ENCODE data around the gene TULP4.

The TULP4 gene

GRCh38 chr6:158445426-158446085 lies 133.3 kb downstream of the TULP4 start:
- DNase-seq (ENCODE audit: extremely low spot score), result no peak
- ChIA-PET POLR2A (no interaction called here), CTCF (no interaction called here)
- TF ChIP-seq, protein P1, sequence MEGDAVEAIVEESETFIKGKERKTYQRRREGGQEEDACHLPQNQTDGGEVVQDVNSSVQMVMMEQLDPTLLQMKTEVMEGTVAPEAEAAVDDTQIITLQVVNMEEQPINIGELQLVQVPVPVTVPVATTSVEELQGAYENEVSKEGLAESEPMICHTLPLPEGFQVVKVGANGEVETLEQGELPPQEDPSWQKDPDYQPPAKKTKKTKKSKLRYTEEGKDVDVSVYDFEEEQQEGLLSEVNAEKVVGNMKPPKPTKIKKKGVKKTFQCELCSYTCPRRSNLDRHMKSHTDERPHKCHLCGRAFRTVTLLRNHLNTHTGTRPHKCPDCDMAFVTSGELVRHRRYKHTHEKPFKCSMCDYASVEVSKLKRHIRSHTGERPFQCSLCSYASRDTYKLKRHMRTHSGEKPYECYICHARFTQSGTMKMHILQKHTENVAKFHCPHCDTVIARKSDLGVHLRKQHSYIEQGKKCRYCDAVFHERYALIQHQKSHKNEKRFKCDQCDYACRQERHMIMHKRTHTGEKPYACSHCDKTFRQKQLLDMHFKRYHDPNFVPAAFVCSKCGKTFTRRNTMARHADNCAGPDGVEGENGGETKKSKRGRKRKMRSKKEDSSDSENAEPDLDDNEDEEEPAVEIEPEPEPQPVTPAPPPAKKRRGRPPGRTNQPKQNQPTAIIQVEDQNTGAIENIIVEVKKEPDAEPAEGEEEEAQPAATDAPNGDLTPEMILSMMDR (IDR thresholded peaks at IDR 0.05; ENCODE audit: control extremely low read depth, extremely low read depth, low read depth, missing control alignments), result no peak

- no peak for DNase-seq (ENCODE audit: extremely low spot score)
- TF ChIP-seq, protein P1 (IDR thresholded peaks at IDR 0.05; ENCODE audit: control extremely low read depth, extremely low read depth, low read depth, missing control alignments), result no peak
- CTCF ChIA-PET, result interaction anchor here (1.3 to 1.9 kb wide), 2 partner anchors 9 to 11 kb away, joined by 3 to 6 read pairs; no protein-coding TSS in a partner anchor
- POLR2A ChIA-PET, result no interaction called here
Observed at GRCh38 chr6:158448856-158449255, 136.6 kb downstream of the TULP4 start.

- ChIA-PET POLR2A (no interaction called here), CTCF (no interaction called here)
- DNase-seq (ENCODE audit: extremely low spot score), result no peak
- TF ChIP-seq, protein P1 (IDR thresholded peaks at IDR 0.05; ENCODE audit: control extremely low read depth, extremely low read depth, low read depth, missing control alignments), result no peak
Observed at GRCh38 chr6:158452191-158452590, 139.9 kb downstream of the TULP4 start.

DNA sequence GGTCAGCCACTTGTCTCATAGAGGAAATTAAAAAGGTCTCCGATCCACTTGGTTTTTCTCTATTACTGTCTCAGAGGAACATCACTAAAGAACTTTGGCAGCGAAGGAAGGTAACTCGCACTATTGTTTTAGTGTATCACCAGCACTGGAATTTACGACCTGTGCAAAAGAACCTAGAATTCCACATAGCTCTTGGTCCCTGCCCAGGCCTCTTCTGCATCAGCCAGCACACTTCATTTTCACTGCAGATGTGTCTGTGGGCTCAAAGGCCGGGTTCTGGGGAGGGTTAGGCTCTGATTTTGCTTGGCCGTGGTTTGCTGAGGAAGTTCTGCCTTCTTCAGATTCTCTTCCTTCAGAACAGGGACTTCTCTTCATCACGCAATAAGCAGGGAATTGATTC lies 144.9 kb downstream of the TULP4 start:
- ChIA-PET CTCF (interaction anchor here (1.5 kb wide), 2 partner anchors 9 to 37 kb away, joined by 3 to 6 read pairs; no protein-coding TSS in a partner anchor), POLR2A (no interaction called here)
- TF ChIP-seq, protein P1 (IDR thresholded peaks at IDR 0.05; ENCODE audit: control extremely low read depth, extremely low read depth, low read depth, missing control alignments), result no peak
- no peak for DNase-seq (ENCODE audit: extremely low spot score)

- ChIA-PET POLR2A (no interaction called here), CTCF (interaction anchor here (1.5 kb wide), 2 partner anchors 9 to 56 kb away, joined by 3 to 6 read pairs; no protein-coding TSS in a partner anchor)
- DNase-seq (ENCODE audit: extremely low spot score), result no peak
- TF ChIP-seq, protein P1 (IDR thresholded peaks at IDR 0.05; ENCODE audit: control extremely low read depth, extremely low read depth, low read depth, missing control alignments), result no peak
Observed at GRCh38 chr6:158457616-158458278, 145.5 kb downstream of the TULP4 start.

- ChIA-PET POLR2A (interaction anchor here (0.5 kb wide), 1 partner anchor 381 kb away, joined by 6 read pairs; no protein-coding TSS in a partner anchor), CTCF (interaction anchor here (0.9 to 1.1 kb wide), 3 partner anchors 10 to 239 kb away, joined by 3 read pairs; no protein-coding TSS in a partner anchor)
- DNase-seq (ENCODE audit: extremely low spot score), result no peak
- TF ChIP-seq, protein P1 (IDR thresholded peaks at IDR 0.05; ENCODE audit: control extremely low read depth, extremely low read depth, low read depth, missing control alignments), result no peak
Observed at GRCh38 chr6:158459726-158460125, 147.5 kb downstream of the TULP4 start.

Data from GM10248 (cell line).